Ectodermal cell (in vitro differentiated cells): ENCODE measurements around the gene C11orf91.
A peak's percentile ranks its signal among the peaks of the same experiment; 100 is the strongest.
"Not testable (repeated sequence)": the region's sequence is repeated elsewhere in the genome, so short reads cannot be mapped to it uniquely, and the experiment has no call there.

Experiments
- H3K27ac ChIP-seq: 2 replicates; pipeline ENCODE4 v1.7.0; 2013; ENCODE audit warnings: mild to moderate bottlenecking, low read depth, low read length; ENCODE audit not compliant: insufficient read depth, poor library complexity, severe bottlenecking
- H3K27me3 ChIP-seq: 2 replicates; pipeline ENCODE4 v1.7.0; 2013; ENCODE audit warnings: mild to moderate bottlenecking, low read length; ENCODE audit not compliant: insufficient read depth, control insufficient read depth, poor library complexity, severe bottlenecking
- H3K36me3 ChIP-seq: one replicate; pipeline ENCODE4 v1.7.0; 2013; ENCODE audit warnings: low read length; ENCODE audit not compliant: control insufficient read depth, insufficient read depth
- H3K4me1 ChIP-seq: one replicate; pipeline ENCODE4 v1.7.0; 2013; ENCODE audit warnings: low read length; ENCODE audit not compliant: control insufficient read depth, insufficient read depth
- H3K4me3 ChIP-seq: 2 replicates; pipeline ENCODE4 v1.7.0; 2013; ENCODE audit warnings: low read depth, low read length, control low read depth; ENCODE audit not compliant: insufficient read depth
- H3K9me3 ChIP-seq: 2 replicates; pipeline ENCODE4 v1.7.0; 2013; ENCODE audit warnings: mild to moderate bottlenecking, low read length, moderate library complexity; ENCODE audit not compliant: control insufficient read depth
- WGBS, 2 experiments: methylation state at CpG; one replicate each; pipeline ENCODE4 v1.1.7; 2013; ENCODE audit warnings: missing lambda C conversion rate in 2 of 2; 5-methylcytosine and 5-hydroxymethylcytosine counted together

The C11orf91 gene

DNA sequence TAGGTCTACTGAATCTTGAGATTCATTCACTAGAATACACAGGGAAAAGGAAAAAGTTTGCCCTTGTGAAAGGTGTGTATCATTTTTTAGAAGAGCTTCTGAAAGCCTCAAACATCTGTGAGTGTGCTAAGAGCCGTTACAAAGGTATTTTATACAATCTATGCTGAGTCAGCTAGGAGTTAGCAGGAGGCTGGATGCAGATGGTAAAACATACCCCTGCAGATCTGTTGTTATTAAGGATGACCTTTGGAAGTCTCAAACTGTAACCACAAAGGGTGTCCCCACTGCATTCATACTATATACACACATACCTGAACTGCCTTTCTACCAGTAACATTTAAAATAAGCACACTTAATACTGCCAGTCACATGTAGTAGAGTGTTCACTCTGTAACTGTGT, 8.4 kb upstream of the C11orf91 start:
- Histone ChIP-seq H3K36me3 (peaks cover 5% of the 10 kb centered on the region), H3K27ac (no peak overlapping the region), H3K9me3 (no peaks in the 10 kb centered on the region), H3K27me3 (no peaks in the 10 kb centered on the region), H3K4me3 (no peak overlapping the region), H3K4me1 (no peaks in the 10 kb centered on the region)
- WGBS, 2 experiments = 96 to 97% methylated on average over 1 of the region's 1 CpG

DNA sequence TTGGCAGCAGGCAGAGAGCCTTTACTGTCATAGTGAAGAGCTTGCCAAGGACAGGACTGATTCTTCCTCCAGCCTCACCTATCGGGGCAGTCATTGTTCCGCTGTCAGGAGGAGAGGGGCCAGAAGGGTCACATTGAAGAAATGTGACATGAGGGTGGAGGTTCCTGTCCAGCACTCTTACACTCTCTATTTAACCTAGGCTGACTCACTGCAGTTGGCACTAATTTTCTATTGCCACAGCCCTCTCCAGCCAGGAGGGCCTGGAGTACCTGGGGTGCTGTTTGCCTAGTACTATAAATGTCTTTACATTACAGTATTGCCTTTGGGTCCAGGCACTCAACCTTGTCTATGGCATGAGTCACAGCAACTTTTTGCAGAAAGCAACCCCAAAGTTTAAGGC, 7.2 kb upstream of the C11orf91 start:
- not testable (repeated sequence) for H3K4me3 ChIP-seq, H3K27me3 ChIP-seq, H3K4me1 ChIP-seq, H3K9me3 ChIP-seq, H3K36me3 ChIP-seq, H3K27ac ChIP-seq
- WGBS, 2 experiments = 100% methylated on average over 1 of the region's 2 CpGs; no CpG with 5 or more reads in 1 of the 2 experiments

DNA sequence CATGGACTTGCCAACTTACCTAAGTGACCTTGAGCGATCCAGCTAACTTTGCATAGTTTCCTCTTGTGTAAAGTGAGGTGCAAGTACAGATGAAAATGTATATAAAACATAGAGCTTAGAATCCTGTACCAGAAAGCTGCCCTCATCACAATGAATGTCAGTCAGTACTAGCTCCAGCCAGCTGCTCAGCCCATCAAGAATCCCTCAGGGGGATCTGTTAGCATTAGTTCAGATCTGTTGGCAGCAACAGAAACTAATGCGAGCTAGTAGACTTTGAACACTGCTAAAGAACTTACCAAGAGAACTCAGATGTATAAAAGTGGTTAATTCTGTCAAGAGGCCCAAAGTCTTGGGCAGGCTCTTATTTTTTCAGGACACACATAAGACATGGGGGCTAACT, 6.3 kb upstream of the C11orf91 start:
- peaks cover 5% of the 10 kb centered on the region for H3K36me3 ChIP-seq
- H3K27me3 ChIP-seq = no peaks in the 10 kb centered on the region
- 90 to 96% methylated on average over 2 of the region's 2 CpGs for WGBS, 2 experiments
- no peaks in the 10 kb centered on the region for H3K4me1 ChIP-seq
- H3K27ac ChIP-seq = no peak overlapping the region
- H3K4me3 ChIP-seq = no peak overlapping the region
- no peaks in the 10 kb centered on the region for H3K9me3 ChIP-seq

DNA sequence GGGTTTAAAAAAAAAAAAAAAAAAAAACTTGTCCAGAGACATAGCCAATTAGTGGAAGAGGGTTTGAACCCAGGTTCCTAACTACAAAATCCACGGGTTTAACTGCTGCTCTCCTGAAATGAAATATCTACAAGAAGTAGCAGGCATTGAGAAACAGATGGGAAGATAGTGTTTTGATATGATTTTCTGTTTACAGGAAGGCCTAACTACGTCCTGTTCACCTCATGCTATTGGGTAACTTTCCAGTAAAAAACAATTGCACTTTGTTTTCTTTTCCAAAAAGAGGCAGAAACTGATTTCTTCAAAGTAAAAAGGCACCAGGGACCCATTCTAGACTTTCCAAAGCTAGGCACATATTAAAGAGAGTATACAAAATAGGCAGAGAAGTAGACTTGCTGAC, 5.9 kb upstream of the C11orf91 start:
- no peaks in the 10 kb centered on the region for H3K27me3 ChIP-seq
- H3K9me3 ChIP-seq = no peaks in the 10 kb centered on the region
- 93 to 96% methylated on average over 2 of the region's 2 CpGs for WGBS, 2 experiments
- H3K4me3 ChIP-seq = no peak overlapping the region
- H3K27ac ChIP-seq = no peak overlapping the region
- H3K36me3 ChIP-seq = peaks cover 5% of the 10 kb centered on the region
- peaks cover 2% of the 10 kb centered on the region for H3K4me1 ChIP-seq

DNA sequence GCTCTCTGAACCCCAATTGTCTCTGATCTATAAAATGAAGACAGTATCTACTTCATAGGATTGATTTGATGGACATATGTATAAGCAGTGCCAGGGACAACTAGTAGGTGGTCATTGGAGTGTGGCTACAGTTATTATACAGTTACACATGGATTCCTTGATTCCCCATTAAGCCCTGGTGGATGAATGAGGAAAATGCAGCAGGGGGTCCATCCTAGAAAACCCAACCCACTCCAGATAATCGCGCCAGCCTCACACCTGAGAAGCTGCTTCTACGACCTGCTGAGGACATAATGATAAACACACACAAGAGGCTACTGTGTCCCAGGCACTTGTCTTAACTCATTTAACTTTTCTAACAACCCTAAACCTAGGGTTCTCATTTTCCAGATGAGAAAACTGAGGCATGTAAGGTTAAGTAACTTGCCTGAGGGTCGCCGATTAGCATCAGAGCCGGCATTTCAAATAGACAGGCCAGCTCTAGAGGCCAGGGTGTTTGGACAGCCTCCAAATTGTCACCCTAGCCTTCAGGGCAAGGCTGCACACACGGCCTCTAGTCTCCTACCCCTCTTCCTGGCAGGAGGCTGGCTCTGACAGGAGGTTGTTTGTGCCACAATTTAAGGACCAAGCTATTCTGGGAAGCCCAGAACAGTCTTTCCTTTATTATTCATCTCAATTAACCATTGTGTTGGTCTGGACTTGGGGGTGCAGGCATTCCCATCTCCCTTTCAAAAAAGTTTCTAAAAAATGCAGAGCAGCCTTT, 3.8 kb upstream of the C11orf91 start:
- 80 to 81% methylated on average over 7 of the region's 7 CpGs for WGBS, 2 experiments
- H3K27ac ChIP-seq = no peak overlapping the region
- H3K4me1 ChIP-seq = peaks cover 8% of the 10 kb centered on the region

DNA sequence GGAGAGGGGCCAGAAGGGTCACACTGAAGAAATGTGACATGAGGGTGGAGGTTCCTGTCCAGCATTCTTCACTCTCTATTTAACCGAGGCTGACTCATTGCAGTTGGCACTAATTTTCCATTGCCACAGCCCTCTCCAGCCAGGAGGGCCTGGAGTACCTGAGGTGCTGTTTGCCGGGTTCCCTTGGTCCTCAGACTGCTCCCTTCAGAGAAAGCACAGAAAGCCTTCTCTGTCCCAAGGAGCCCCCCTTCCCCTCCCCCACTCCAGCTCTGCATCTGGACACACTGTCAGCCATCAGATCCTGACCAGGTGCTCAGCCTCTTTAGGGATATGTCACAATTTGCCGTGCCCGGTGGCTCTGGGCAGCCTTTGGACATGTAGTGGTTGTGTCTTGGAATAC, 3.2 kb upstream of the C11orf91 start:
- WGBS, 2 experiments = 94 to 95% methylated on average over 4 of the region's 4 CpGs
- H3K4me3 ChIP-seq = no peak overlapping the region
- H3K9me3 ChIP-seq = no peaks in the 10 kb centered on the region
- H3K4me1 ChIP-seq = peaks cover 8% of the 10 kb centered on the region
- no peak overlapping the region for H3K27ac ChIP-seq
- no peaks in the 10 kb centered on the region for H3K36me3 ChIP-seq
- peaks cover 6% of the 10 kb centered on the region for H3K27me3 ChIP-seq

More for the DNA sequence above, 3.8 kb upstream of the C11orf91 start:
- Histone ChIP-seq H3K27me3 (peaks cover 6% of the 10 kb centered on the region), H3K4me3 (no peak overlapping the region), H3K36me3 (peaks cover 1% of the 10 kb centered on the region), H3K9me3 (no peaks in the 10 kb centered on the region)

DNA sequence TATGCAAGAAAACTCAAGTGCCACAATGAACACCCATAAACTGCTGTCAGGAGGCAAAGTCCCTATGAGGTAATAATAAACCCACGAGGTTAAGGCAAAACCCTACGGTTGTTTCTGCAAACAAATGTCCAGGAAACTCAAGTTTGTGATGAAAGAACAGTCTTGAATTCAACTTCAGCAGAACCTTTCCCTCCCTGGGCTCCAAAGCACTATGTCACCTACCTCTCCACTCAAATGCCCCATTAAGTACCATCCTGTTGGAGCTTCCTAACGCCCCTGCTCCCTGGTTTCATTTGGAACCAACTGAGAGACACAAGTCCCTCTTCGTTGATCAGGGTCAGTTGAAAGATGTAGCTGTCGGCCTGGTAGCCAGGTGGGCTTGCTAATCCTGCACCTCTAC, 2.6 kb upstream of the C11orf91 start:
- no peaks in the 10 kb centered on the region for H3K36me3 ChIP-seq
- H3K4me3 ChIP-seq = no peak overlapping the region
- 94 to 97% methylated on average over 4 to 5 of the region's 5 CpGs for WGBS, 2 experiments
- peaks cover 8% of the 10 kb centered on the region for H3K4me1 ChIP-seq
- no peak overlapping the region for H3K27ac ChIP-seq
- H3K9me3 ChIP-seq = no peaks in the 10 kb centered on the region
- H3K27me3 ChIP-seq = peaks cover 6% of the 10 kb centered on the region

DNA sequence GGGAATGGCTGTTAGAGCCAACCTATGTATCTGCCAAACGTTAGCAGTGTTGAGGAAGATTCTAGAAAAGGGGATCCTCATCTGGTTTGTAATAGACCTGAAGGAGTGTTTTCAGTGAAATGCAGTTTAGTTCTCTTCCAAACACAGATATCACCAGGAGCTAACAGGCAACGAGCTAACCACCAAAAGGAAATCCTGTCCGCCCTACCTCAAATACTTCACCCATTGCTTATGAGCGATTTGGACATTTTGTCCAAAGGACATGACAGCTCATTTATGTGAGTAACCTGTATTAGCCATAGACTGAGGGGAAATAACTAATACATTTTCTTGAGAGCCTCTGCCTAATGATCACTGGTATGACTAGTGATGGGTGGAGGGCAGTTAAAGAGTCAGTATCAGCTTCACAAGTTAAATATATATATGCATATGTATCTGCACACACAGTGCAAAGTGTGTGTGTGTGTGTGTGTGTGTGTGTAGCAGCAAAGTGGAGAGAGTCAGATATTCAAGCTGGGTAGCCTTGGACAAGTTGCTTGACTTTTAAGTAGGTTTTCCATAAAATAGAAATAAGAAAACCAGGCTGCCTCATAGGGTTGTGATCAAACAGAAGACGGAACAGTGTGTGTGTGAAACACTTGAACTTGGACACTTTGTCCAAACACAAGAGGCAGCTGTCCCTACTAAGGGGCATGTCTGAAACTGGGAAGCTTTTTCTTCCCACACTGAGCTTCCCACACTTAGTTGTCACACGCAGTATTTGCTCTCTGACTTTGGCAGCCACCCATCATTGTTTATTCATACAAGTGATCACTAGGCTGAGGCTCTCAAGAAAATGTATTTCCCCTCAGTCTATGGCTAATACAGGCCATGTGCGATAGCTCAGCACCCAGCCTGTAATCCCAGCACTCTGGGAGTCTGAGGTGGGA, 940 bp upstream of the C11orf91 start:
- Histone ChIP-seq H3K27me3 (peaks cover 6% of the 10 kb centered on the region), H3K4me1 (peaks cover 8% of the 10 kb centered on the region), H3K4me3 (peak overlapping the region; percentile 56), H3K36me3 (no peaks in the 10 kb centered on the region), H3K27ac (no peak overlapping the region), H3K9me3 (no peaks in the 10 kb centered on the region)
- WGBS, 2 experiments = 79 to 80% methylated on average over 7 of the region's 7 CpGs

DNA sequence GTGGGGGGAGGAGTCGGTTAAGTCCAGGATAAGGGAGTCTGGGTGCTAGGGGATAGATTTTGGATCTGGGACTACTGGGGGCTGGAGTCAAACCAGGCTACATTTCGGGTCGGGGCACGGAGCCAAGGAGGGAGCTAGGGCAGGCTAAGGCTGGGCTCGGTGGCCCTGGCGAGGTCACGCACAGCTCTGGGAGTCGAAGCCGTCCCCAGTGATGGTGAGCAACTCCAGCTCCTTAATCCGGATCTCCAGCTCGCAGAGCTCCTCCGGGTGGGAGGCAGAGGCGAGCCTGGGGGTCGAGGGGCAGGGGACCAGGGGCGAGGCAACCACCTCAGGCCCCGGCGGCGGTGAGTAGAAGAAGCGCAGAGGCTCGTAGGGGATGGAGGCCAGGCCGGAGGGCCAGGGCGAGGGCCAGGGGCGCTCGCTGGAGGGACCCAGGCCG, 544 bp downstream of the C11orf91 start:
- 30 to 33% methylated on average over 25 of the region's 25 CpGs for WGBS, 2 experiments
- no peaks in the 10 kb centered on the region for H3K36me3 ChIP-seq
- H3K27me3 ChIP-seq = peaks cover 6% of the 10 kb centered on the region
- peaks cover 16% of the 10 kb centered on the region for H3K4me1 ChIP-seq
- H3K27ac ChIP-seq = no peak overlapping the region
- peak overlapping the region; percentile 56 for H3K4me3 ChIP-seq
- no peaks in the 10 kb centered on the region for H3K9me3 ChIP-seq

DNA sequence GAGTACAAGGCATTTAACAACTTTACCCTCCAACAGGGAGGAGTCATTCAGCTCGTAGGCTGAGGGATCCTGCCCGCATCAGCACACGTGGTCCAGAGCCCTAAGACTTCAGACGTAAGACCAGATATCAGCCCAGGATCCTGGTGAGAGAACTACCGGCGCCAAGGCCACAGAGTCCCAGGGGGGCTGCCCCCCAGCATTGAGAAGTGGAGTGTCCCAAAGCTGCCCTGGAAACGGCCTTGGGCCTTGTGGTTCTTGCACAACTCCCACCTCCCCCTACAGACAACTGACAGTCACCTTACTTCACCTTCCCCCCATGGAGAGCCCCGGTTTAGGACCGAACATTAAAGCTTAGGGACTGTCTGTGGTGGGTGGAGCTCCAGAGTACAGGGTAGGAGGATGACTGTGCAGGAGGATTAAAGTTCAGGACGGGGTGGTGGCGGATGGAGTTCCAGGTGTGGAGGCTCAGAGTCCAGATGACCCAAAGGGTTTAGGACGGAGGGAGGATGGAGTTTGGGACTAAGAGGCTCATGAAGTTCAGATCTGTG, 1.0 kb downstream of the C11orf91 start:
- Histone ChIP-seq H3K4me3 (peak overlapping the region; percentile 56), H3K27ac (no peak overlapping the region), H3K4me1 (peaks cover 20% of the 10 kb centered on the region), H3K36me3 (no peaks in the 10 kb centered on the region), H3K9me3 (no peaks in the 10 kb centered on the region), H3K27me3 (peaks cover 6% of the 10 kb centered on the region)
- 82 to 86% methylated on average over 12 of the region's 12 CpGs for WGBS, 2 experiments
